WTC11 (cell line): ENCODE measurements around the gene GSTA3.
"Not testable (repeated sequence)": the region's sequence is repeated elsewhere in the genome, so short reads cannot be mapped to it uniquely, and the experiment has no call there.

ENCODE experiments used
- ATF1 ChIP-seq: sonication (generic); formaldehyde crosslinking; IDR thresholded peaks from 2 replicates; pipeline ENCODE4 v1.8.1; 2023; ENCODE audit warnings: mild to moderate bottlenecking, moderate library complexity, missing genetic modification reagents
- ESRRA ChIP-seq: sonication (generic); formaldehyde crosslinking; IDR thresholded peaks from 2 replicates; pipeline ENCODE4 v1.8.1; 2022; ENCODE audit warnings: mild to moderate bottlenecking, missing genetic modification reagents, borderline replicate concordance
- KAT7 ChIP-seq: sonication (generic); formaldehyde crosslinking; IDR thresholded peaks from 2 replicates; pipeline ENCODE4 v1.8.1; 2023; ENCODE audit warnings: missing genetic modification reagents, mild to moderate bottlenecking, borderline replicate concordance
- NFE2L1 ChIP-seq: sonication (generic); formaldehyde crosslinking; IDR thresholded peaks from 2 replicates; pipeline ENCODE4 v1.8.1; 2023; ENCODE audit warnings: missing genetic modification reagents
- ZNF121 ChIP-seq: sonication (generic); formaldehyde crosslinking; IDR thresholded peaks from 2 replicates; pipeline ENCODE4 v1.8.0; 2023; ENCODE audit warnings: missing genetic modification reagents
- ZNF219 ChIP-seq: sonication (generic); formaldehyde crosslinking; IDR thresholded peaks from 2 replicates; pipeline ENCODE4 v1.8.0; 2023; ENCODE audit warnings: missing genetic modification reagents, mild to moderate bottlenecking, borderline replicate concordance
- ZNF263 ChIP-seq: sonication (generic); formaldehyde crosslinking; IDR thresholded peaks from 2 replicates; pipeline ENCODE4 v1.8.1; 2022; ENCODE audit warnings: low read depth, mild to moderate bottlenecking, moderate library complexity, missing genetic modification reagents
- TF ChIP-seq, protein P1 (sequence below): fragments of 200-600 bp; IDR thresholded peaks from 2 replicates; pipeline ENCODE4 v1.8.0; 2022; ENCODE audit warnings: antibody characterized with exemption
- TF ChIP-seq, protein P2 (sequence below): sonication (generic); formaldehyde crosslinking; IDR thresholded peaks from 2 replicates; pipeline ENCODE4 v1.8.0; 2022; ENCODE audit warnings: mild to moderate bottlenecking, missing genetic modification reagents

DNA sequence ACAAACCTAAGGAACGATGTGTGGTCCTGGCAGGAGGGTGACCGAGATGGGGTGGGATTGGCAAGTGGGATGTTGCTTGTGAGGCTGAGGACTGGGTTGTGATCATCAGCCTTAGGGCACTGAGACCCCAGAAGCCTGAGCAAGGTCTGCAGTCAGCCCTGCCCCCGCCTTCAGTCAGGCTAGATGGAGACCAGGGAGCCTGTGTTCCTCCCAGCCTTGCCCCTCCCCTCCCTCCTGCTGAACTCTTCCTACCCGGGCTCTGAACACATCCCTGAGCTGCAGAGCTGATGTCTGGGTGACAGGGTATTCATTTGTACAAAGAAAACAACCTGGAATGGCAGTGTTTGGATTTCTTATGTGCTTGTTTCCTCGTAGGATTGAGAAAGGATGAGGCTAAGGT lies 40.6 kb downstream of the GSTA3 start:
- TF ChIP-seq, protein P1, sequence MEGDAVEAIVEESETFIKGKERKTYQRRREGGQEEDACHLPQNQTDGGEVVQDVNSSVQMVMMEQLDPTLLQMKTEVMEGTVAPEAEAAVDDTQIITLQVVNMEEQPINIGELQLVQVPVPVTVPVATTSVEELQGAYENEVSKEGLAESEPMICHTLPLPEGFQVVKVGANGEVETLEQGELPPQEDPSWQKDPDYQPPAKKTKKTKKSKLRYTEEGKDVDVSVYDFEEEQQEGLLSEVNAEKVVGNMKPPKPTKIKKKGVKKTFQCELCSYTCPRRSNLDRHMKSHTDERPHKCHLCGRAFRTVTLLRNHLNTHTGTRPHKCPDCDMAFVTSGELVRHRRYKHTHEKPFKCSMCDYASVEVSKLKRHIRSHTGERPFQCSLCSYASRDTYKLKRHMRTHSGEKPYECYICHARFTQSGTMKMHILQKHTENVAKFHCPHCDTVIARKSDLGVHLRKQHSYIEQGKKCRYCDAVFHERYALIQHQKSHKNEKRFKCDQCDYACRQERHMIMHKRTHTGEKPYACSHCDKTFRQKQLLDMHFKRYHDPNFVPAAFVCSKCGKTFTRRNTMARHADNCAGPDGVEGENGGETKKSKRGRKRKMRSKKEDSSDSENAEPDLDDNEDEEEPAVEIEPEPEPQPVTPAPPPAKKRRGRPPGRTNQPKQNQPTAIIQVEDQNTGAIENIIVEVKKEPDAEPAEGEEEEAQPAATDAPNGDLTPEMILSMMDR = not testable (repeated sequence)
- TF ChIP-seq KAT7 (CRISPR knock-in tag); ZNF263 (CRISPR knock-in tag); ZNF121; ZNF219 (CRISPR knock-in tag); ESRRA (CRISPR knock-in tag); NFE2L1 (CRISPR knock-in tag); ATF1 (CRISPR knock-in tag): not testable (repeated sequence)
- TF ChIP-seq, protein P2, sequence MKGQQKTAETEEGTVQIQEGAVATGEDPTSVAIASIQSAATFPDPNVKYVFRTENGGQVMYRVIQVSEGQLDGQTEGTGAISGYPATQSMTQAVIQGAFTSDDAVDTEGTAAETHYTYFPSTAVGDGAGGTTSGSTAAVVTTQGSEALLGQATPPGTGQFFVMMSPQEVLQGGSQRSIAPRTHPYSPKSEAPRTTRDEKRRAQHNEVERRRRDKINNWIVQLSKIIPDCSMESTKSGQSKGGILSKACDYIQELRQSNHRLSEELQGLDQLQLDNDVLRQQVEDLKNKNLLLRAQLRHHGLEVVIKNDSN = not testable (repeated sequence)
